GM23338 (cell line): ENCODE data around the gene CIROP. TPM values are rescaled to one million over a fixed set of nuclear protein-coding genes. Genes with fewer than 3 reads are reported as not detected.
"Not testable (repeated sequence)": the region's sequence is repeated elsewhere in the genome, so short reads cannot be mapped to it uniquely, and the experiment has no call there.

Experiments
- ATAC-seq: fragments of 200-7000 bp; cut with Tn5 transposase; 3 replicates; pipeline ENCODE4 v1.9.1; 2020
- DNase-seq: peaks from one replicate; pipeline ENCODE4 v3.0.0-alpha.2; 2015; ENCODE audit warnings: low spot score
- H2AFZ ChIP-seq: fragments of 200-600 bp; sonication (generic); 2 replicates; pipeline ENCODE4 v1.8.0; 2016; ENCODE audit warnings: antibody characterized with exemption, mild to moderate bottlenecking, moderate library complexity
- H3F3A ChIP-seq: fragments of 200-600 bp; sonication (generic); replicated peaks from 2 replicates; pipeline ENCODE4 v1.8.0; 2017; ENCODE audit warnings: antibody characterized with exemption, mixed run types, low read depth
- H3K27ac ChIP-seq: fragments of 200-600 bp; sonication (generic); 2 replicates; pipeline ENCODE4 v1.6.1; 2016; ENCODE audit warnings: low read depth
- H3K27me3 ChIP-seq: fragments of 200-600 bp; sonication (generic); 2 replicates; pipeline ENCODE4 v1.8.0; 2016; ENCODE audit warnings: mild to moderate bottlenecking, mixed run types, moderate library complexity; ENCODE audit not compliant: insufficient read depth
- H3K36me3 ChIP-seq: fragments of 200-600 bp; sonication (generic); 2 replicates; pipeline ENCODE4 v1.8.0; 2016; ENCODE audit warnings: mild to moderate bottlenecking; ENCODE audit not compliant: insufficient read depth
- H3K4me1 ChIP-seq: fragments of 200-600 bp; sonication (generic); 2 replicates; pipeline ENCODE4 v1.8.0; 2016; ENCODE audit warnings: mild to moderate bottlenecking, moderate library complexity; ENCODE audit not compliant: insufficient read depth
- H3K4me2 ChIP-seq: fragments of 200-600 bp; sonication (generic); 2 replicates; pipeline ENCODE4 v1.7.1; 2017; ENCODE audit warnings: mixed run types
- H3K4me3 ChIP-seq: fragments of 200-600 bp; sonication (generic); 2 replicates; pipeline ENCODE4 v1.6.1; 2016; ENCODE audit warnings: mixed run types
- H3K79me2 ChIP-seq: fragments of 200-600 bp; sonication (generic); replicated peaks from 2 replicates; pipeline ENCODE4 v1.8.0; 2017; ENCODE audit warnings: mild to moderate bottlenecking; ENCODE audit not compliant: insufficient read depth
- H3K9me2 ChIP-seq: fragments of 200-600 bp; sonication (generic); 2 replicates; pipeline ENCODE4 v1.8.0; 2017; ENCODE audit not compliant: insufficient read depth
- H4K20me1 ChIP-seq: fragments of 200-600 bp; sonication (generic); replicated peaks from 2 replicates; pipeline ENCODE4 v1.8.0; 2017; ENCODE audit warnings: mild to moderate bottlenecking; ENCODE audit not compliant: insufficient read depth
- H3K27ac Mint-ChIP-seq: 2 replicates; pipeline ENCODE4 v1.8.0; 2020; ENCODE audit warnings: inconsistent platforms, mild to moderate bottlenecking, moderate library complexity, mixed read lengths
- H3K27me3 Mint-ChIP-seq: 3 replicates; pipeline ENCODE4 v1.8.0; 2022; ENCODE audit warnings: low read depth, mild to moderate bottlenecking, moderate library complexity, mixed read lengths, inconsistent platforms; ENCODE audit not compliant: insufficient read depth, poor library complexity
- H3K36me3 Mint-ChIP-seq: 3 replicates; pipeline ENCODE4 v1.8.0; 2021; ENCODE audit warnings: low read depth, mild to moderate bottlenecking, inconsistent platforms, moderate library complexity, mixed read lengths
- H3K4me1 Mint-ChIP-seq: 3 replicates; pipeline ENCODE4 v1.8.0; 2020; ENCODE audit warnings: mild to moderate bottlenecking, inconsistent platforms, mixed read lengths
- H3K4me3 Mint-ChIP-seq: 3 replicates; pipeline ENCODE4 v1.8.0; 2021; ENCODE audit warnings: moderate library complexity, mild to moderate bottlenecking, inconsistent platforms, mixed read lengths
- H3K9me3 Mint-ChIP-seq: 3 replicates; pipeline ENCODE4 v1.8.0; 2020; ENCODE audit warnings: moderate library complexity, mild to moderate bottlenecking, inconsistent platforms, mixed read lengths
- ZNF331 ChIP-seq: fragments of 250-450 bp; sonication (Bioruptor Pico); IDR thresholded peaks from 2 replicates; pipeline ENCODE4 v1.5.0; 2020; ENCODE audit warnings: low read depth, mild to moderate bottlenecking, moderate library complexity
- polyA plus RNA-seq: library from polyadenylated mRNA; unstranded; fragments of >200 nt; fragmentation: Nextera tagmentation; extraction: Ambion mirVana; gene quantifications from 2 replicates; pipeline ENCODE4 v1.2.1, GENCODE V29; 2016
- total RNA-seq: library from RNA; depleted of rRNA; stranded (reverse); fragments of >200 nt; shearing (Covaris generic); gene quantifications from 2 replicates; pipeline ENCODE4 v1.2.3, GENCODE V29; 2014
- TF ChIP-seq, protein P1 (sequence below): fragments of 250-450 bp; sonication (Bioruptor Pico); IDR thresholded peaks from 2 replicates; pipeline ENCODE4 v1.5.0; 2020; ENCODE audit warnings: mild to moderate bottlenecking, moderate library complexity
- TF ChIP-seq, protein P2 (sequence below): IDR thresholded peaks from one replicate; pipeline ENCODE4 v1.6.1; 2018; ENCODE audit warnings: antibody characterized with exemption; ENCODE audit not compliant: unreplicated experiment

CIROP gene
- total and polyA plus RNA-seq, 2 experiments from 2014 or later = not detected

DNA sequence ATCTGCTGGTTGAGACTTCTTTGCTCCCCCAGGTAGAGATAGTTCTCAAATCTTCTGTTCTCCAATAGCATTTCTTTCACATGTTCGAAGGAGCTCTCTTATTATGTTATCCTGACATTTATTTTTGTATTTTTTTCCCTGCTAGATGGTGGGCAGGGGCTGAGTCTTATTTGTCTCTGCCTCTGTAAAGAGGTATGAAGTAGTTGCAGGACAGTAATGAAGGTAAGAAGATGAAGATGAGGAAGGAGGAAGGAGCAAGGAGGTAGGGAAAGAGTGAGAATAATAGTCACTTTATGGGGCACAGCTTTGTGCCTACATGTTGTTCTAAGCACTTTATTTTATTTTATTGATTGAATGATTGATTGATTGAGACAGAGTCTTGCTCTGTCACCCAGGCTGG, 5.0 kb upstream of the CIROP start (continued):
- TF ChIP-seq, protein P1, sequence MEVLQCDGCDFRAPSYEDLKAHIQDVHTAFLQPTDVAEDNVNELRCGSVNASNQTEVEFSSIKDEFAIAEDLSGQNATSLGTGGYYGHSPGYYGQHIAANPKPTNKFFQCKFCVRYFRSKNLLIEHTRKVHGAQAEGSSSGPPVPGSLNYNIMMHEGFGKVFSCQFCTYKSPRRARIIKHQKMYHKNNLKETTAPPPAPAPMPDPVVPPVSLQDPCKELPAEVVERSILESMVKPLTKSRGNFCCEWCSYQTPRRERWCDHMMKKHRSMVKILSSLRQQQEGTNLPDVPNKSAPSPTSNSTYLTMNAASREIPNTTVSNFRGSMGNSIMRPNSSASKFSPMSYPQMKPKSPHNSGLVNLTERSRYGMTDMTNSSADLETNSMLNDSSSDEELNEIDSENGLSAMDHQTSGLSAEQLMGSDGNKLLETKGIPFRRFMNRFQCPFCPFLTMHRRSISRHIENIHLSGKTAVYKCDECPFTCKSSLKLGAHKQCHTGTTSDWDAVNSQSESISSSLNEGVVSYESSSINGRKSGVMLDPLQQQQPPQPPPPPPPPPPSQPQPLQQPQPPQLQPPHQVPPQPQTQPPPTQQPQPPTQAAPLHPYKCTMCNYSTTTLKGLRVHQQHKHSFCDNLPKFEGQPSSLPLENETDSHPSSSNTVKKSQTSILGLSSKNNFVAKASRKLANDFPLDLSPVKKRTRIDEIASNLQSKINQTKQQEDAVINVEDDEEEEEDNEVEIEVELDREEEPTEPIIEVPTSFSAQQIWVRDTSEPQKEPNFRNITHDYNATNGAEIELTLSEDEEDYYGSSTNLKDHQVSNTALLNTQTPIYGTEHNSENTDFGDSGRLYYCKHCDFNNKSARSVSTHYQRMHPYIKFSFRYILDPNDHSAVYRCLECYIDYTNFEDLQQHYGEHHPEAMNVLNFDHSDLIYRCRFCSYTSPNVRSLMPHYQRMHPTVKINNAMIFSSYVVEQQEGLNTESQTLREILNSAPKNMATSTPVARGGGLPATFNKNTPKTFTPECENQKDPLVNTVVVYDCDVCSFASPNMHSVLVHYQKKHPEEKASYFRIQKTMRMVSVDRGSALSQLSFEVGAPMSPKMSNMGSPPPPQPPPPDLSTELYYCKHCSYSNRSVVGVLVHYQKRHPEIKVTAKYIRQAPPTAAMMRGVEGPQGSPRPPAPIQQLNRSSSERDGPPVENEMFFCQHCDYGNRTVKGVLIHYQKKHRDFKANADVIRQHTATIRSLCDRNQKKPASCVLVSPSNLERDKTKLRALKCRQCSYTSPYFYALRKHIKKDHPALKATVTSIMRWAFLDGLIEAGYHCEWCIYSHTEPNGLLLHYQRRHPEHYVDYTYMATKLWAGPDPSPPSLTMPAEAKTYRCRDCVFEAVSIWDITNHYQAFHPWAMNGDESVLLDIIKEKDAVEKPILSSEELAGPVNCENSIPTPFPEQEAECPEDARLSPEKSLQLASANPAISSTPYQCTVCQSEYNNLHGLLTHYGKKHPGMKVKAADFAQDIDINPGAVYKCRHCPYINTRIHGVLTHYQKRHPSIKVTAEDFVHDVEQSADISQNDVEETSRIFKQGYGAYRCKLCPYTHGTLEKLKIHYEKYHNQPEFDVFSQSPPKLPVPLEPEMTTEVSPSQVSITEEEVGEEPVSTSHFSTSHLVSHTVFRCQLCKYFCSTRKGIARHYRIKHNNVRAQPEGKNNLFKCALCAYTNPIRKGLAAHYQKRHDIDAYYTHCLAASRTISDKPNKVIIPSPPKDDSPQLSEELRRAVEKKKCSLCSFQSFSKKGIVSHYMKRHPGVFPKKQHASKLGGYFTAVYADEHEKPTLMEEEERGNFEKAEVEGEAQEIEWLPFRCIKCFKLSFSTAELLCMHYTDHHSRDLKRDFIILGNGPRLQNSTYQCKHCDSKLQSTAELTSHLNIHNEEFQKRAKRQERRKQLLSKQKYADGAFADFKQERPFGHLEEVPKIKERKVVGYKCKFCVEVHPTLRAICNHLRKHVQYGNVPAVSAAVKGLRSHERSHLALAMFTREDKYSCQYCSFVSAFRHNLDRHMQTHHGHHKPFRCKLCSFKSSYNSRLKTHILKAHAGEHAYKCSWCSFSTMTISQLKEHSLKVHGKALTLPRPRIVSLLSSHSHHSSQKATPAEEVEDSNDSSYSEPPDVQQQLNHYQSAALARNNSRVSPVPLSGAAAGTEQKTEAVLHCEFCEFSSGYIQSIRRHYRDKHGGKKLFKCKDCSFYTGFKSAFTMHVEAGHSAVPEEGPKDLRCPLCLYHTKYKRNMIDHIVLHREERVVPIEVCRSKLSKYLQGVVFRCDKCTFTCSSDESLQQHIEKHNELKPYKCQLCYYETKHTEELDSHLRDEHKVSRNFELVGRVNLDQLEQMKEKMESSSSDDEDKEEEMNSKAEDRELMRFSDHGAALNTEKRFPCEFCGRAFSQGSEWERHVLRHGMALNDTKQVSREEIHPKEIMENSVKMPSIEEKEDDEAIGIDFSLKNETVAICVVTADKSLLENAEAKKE (CRISPR knock-in tag) = no peak
- TF ChIP-seq, protein P2, sequence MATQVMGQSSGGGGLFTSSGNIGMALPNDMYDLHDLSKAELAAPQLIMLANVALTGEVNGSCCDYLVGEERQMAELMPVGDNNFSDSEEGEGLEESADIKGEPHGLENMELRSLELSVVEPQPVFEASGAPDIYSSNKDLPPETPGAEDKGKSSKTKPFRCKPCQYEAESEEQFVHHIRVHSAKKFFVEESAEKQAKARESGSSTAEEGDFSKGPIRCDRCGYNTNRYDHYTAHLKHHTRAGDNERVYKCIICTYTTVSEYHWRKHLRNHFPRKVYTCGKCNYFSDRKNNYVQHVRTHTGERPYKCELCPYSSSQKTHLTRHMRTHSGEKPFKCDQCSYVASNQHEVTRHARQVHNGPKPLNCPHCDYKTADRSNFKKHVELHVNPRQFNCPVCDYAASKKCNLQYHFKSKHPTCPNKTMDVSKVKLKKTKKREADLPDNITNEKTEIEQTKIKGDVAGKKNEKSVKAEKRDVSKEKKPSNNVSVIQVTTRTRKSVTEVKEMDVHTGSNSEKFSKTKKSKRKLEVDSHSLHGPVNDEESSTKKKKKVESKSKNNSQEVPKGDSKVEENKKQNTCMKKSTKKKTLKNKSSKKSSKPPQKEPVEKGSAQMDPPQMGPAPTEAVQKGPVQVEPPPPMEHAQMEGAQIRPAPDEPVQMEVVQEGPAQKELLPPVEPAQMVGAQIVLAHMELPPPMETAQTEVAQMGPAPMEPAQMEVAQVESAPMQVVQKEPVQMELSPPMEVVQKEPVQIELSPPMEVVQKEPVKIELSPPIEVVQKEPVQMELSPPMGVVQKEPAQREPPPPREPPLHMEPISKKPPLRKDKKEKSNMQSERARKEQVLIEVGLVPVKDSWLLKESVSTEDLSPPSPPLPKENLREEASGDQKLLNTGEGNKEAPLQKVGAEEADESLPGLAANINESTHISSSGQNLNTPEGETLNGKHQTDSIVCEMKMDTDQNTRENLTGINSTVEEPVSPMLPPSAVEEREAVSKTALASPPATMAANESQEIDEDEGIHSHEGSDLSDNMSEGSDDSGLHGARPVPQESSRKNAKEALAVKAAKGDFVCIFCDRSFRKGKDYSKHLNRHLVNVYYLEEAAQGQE = no peak
- no peak for TF ChIP-seq ZNF331 (CRISPR knock-in tag)

DNA sequence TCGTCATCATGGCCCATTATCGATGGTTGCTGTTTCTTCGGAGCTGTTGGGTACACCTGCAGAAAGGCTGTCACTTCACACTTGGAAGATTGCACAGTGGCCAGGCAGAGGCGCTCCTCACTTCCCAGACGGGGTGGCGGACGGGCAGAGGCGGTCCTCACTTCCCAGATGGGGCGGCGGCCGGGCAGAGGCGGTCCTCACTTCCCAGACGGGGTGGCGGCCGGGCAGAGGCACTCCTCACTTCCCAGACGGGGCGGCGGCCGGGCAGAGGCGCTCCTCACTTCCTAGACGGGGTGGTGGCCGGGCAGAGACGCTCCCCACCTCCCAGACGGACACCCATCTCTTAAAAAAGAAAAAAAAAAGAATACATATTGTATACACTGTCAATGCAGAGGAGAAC, 3.4 kb upstream of the CIROP start:
- peaks cover 19% of the 10 kb centered on the region for H3K4me1 ChIP-seq
- H3K9me2 ChIP-seq, H3K4me3 Mint-ChIP-seq, H3K9me3 Mint-ChIP-seq, H3K4me2 ChIP-seq, H3K27me3 ChIP-seq, H2AFZ ChIP-seq, H3K27ac ChIP-seq, H3K27ac Mint-ChIP-seq, H3K4me3 ChIP-seq, H4K20me1 ChIP-seq, H3K36me3 ChIP-seq, H3K36me3 Mint-ChIP-seq, ATAC-seq, H3K79me2 ChIP-seq, H3F3A ChIP-seq: not testable (repeated sequence)
- Mint-ChIP-seq H3K4me1 (peaks cover 27% of the 10 kb centered on the region), H3K27me3 (peaks cover 15% of the 10 kb centered on the region)
- peak; percentile 73 for DNase-seq

DNA sequence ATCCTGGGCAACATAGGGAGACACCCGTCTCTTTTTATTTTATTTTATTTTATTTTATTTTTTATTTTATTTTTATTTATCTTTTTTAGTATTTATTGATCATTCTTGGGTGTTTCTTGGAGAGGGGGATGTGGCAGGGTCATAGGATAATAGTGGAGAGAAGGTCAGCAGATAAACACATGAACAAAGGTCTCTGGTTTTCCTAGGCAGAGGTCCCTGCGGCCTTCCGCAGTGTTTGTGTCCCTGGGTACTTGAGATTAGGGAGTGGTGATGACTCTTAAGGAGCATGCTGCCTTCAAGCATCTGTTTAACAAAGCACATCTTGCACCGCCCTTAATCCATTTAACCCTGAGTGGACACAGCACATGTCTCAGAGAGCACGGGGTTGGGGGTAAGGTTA, 2.8 kb upstream of the CIROP start:
- not testable (repeated sequence) for H3K4me3 Mint-ChIP-seq

More for the DNA sequence above, 2.8 kb upstream of the CIROP start:
- not testable (repeated sequence) for DNase-seq, H3F3A ChIP-seq, H3K36me3 ChIP-seq, H2AFZ ChIP-seq, H4K20me1 ChIP-seq, H3K4me3 ChIP-seq, H3K4me2 ChIP-seq, H3K27me3 ChIP-seq, H3K27ac ChIP-seq, H3K79me2 ChIP-seq, H3K9me3 Mint-ChIP-seq, H3K36me3 Mint-ChIP-seq, H3K9me2 ChIP-seq, H3K27ac Mint-ChIP-seq, ATAC-seq
- H3K4me1 ChIP-seq = peaks cover 13% of the 10 kb centered on the region
- H3K4me1 Mint-ChIP-seq = peaks cover 27% of the 10 kb centered on the region
- H3K27me3 Mint-ChIP-seq = peaks cover 15% of the 10 kb centered on the region
